Karpas-422 (cell line): Measurements from ENCODE around the gene ZNF569. TPM values are rescaled to one million over a fixed set of nuclear protein-coding genes. Genes with fewer than 3 reads are reported as not detected.
"Not testable (repeated sequence)": the region's sequence is repeated elsewhere in the genome, so short reads cannot be mapped to it uniquely, and the experiment has no call there.

Experiments used
- DNase-seq: peaks from one replicate; pipeline ENCODE4 v3.0.0-alpha.2; 2015
- H2AFZ ChIP-seq: fragments of 200-600 bp; sonication (generic); 2 replicates; pipeline ENCODE4 v1.6.1; 2014; ENCODE audit warnings: antibody characterized with exemption, low read length, mixed read lengths
- H3K27ac ChIP-seq: fragments of 200-600 bp; sonication (generic); 2 replicates; pipeline ENCODE4 v1.5.1; 2014; ENCODE audit warnings: mild to moderate bottlenecking, low read length, moderate library complexity
- H3K27me3 ChIP-seq: fragments of 200-600 bp; sonication (generic); 2 replicates; pipeline ENCODE4 v1.6.1; 2014; ENCODE audit warnings: low read length, mixed read lengths
- H3K36me3 ChIP-seq: fragments of 200-600 bp; sonication (generic); 2 replicates; pipeline ENCODE4 v1.6.1; 2014; ENCODE audit warnings: low read length, mixed read lengths; ENCODE audit not compliant: insufficient read depth
- H3K4me1 ChIP-seq: fragments of 200-600 bp; sonication (generic); 2 replicates; pipeline ENCODE4 v1.6.1; 2014; ENCODE audit warnings: mild to moderate bottlenecking, low read length, mixed read lengths
- H3K4me2 ChIP-seq: fragments of 200-600 bp; sonication (generic); 2 replicates; pipeline ENCODE4 v1.6.1; 2014; ENCODE audit warnings: low read length, low read depth, mild to moderate bottlenecking; ENCODE audit not compliant: poor library complexity, severe bottlenecking
- H3K4me3 ChIP-seq: fragments of 200-600 bp; sonication (generic); 2 replicates; pipeline ENCODE4 v1.5.1; 2014; ENCODE audit warnings: mild to moderate bottlenecking, antibody characterized with exemption, low read length, mixed read lengths
- H3K79me2 ChIP-seq: fragments of 200-600 bp; sonication (generic); 2 replicates; pipeline ENCODE4 v1.6.1; 2014; ENCODE audit warnings: mild to moderate bottlenecking, low read length, mixed read lengths
- H3K9ac ChIP-seq: fragments of 200-600 bp; sonication (generic); 2 replicates; pipeline ENCODE4 v1.6.0; 2014; ENCODE audit warnings: low read length
- H3K9me2 ChIP-seq: fragments of 200-600 bp; sonication (generic), shearing (Covaris generic); replicated peaks from 2 replicates; pipeline ENCODE4 v1.6.0; 2014; ENCODE audit warnings: mild to moderate bottlenecking, low read length, moderate library complexity; ENCODE audit not compliant: insufficient read depth
- H3K9me3 ChIP-seq: fragments of 300-700, 200-600 bp; sonication (generic); 2 replicates; pipeline ENCODE4 v1.6.1; 2014; ENCODE audit warnings: low read length, mixed read lengths
- H4K20me1 ChIP-seq: fragments of 200-600 bp; sonication (generic); 2 replicates; pipeline ENCODE4 v1.6.1; 2014; ENCODE audit warnings: mild to moderate bottlenecking, antibody characterized with exemption, low read length, low read depth; ENCODE audit not compliant: insufficient read depth
- total RNA-seq: library from RNA; depleted of rRNA; stranded (reverse); fragments of >200 nt; shearing (Covaris generic); gene quantifications from 2 replicates; pipeline ENCODE4 v1.2.3, GENCODE V29; 2014; ENCODE audit warnings: low replicate concordance; rRNA removed

ZNF569 gene
- total RNA-seq, 1 experiment from 2014 or later = 13.2 TPM

DNA sequence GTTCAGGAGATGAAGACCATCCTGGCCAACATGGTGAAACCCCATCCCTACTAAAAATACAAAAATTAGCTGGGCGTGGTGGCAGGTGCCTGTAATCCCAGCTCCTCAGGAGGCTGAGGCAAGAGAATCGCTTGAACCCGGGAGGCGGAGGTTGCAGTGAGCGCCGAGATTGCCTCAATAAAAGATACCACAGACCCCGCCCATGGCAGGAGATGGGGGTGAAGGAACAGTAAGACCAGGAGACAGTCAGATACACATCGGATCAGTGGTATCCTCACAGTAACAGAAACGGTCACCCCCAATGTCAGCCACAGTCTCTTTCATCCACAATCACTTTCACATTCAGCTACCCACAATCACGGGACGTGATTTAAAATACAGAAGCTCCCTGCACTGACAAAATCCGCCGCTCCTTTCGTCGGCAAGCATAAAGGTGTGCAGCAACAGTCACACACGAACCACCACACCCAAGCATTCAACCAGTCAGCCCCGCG lies 96.8 kb downstream of the ZNF569 start:
- Histone ChIP-seq H3K79me2 (peaks cover 24% of the 10 kb centered on the region), H3K4me2 (peak overlapping the region; percentile 87), H3K36me3 (peaks cover 27% of the 10 kb centered on the region), H2AFZ (peak overlapping the region; percentile 79), H3K4me3 (peak overlapping the region; percentile 84), H3K9ac (peak overlapping the region; percentile 82), H3K27ac (peak overlapping the region; percentile 69), H3K9me3 (peaks cover 27% of the 10 kb centered on the region)
- not testable (repeated sequence) for H3K27me3 ChIP-seq, DNase-seq, H3K4me1 ChIP-seq, H3K9me2 ChIP-seq, H4K20me1 ChIP-seq

DNA sequence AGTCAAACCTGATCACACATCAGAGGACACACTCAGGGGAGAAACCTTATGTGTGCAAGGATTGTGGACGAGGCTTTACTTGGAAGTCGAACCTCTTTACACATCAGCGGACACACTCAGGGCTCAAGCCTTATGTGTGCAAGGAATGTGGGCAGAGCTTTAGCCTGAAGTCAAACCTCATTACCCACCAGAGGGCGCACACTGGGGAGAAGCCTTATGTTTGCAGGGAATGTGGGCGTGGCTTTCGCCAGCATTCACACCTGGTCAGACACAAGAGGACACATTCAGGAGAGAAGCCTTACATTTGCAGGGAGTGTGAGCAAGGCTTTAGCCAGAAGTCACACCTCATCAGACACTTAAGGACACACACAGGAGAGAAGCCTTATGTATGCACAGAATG lies 104.5 kb downstream of the ZNF569 start:
- no peak overlapping the region for H3K4me2 ChIP-seq
- no peaks in the 10 kb centered on the region for H3K27me3 ChIP-seq
- no peaks in the 10 kb centered on the region; the same call in 1 of the 2 replicates for H3K79me2 ChIP-seq

DNA sequence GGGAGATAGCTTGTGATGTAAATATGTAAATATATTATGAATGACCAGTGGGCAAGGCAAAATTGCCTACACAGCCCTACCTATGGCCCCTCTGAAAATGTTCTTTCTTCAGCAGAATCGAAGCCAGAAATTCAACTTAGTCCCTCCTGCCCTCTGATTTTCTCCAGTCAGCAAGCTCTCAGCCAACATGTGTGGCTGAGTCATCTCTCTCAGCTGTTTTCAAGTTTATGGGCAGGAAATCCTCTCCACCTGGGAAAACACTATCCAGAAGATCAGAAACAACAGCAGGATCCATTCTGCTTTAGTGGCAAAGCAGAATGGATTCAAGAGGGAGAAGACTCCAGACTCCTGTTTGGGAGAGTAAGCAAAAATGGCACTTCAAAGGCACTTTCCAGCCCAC lies 105.2 kb downstream of the ZNF569 start:
- Histone ChIP-seq H3K4me1 (no peaks in the 10 kb centered on the region), H3K79me2 (peaks cover 3% of the 10 kb centered on the region), H4K20me1 (no peaks in the 10 kb centered on the region), H3K27me3 (no peaks in the 10 kb centered on the region), H3K9me3 (peaks cover 46% of the 10 kb centered on the region), H3K27ac (no peak overlapping the region), H3K36me3 (peaks cover 67% of the 10 kb centered on the region), H3K4me2 (no peak overlapping the region), H3K9me2 (no peaks in the 10 kb centered on the region), H3K9ac (no peak overlapping the region), H2AFZ (no peak overlapping the region), H3K4me3 (no peak overlapping the region)
- no peak for DNase-seq

More for the DNA sequence above, 104.5 kb downstream of the ZNF569 start:
- H3K9me2 ChIP-seq = no peaks in the 10 kb centered on the region
- H3K9me3 ChIP-seq = peaks cover 42% of the 10 kb centered on the region
- DNase-seq = no peak
- peaks cover 60% of the 10 kb centered on the region for H3K36me3 ChIP-seq
- H3K4me1 ChIP-seq = no peaks in the 10 kb centered on the region
- H3K9ac ChIP-seq = no peak overlapping the region
- H3K27ac ChIP-seq = no peak overlapping the region
- H3K4me3 ChIP-seq = no peak overlapping the region
- no peaks in the 10 kb centered on the region for H4K20me1 ChIP-seq
- H2AFZ ChIP-seq = no peak overlapping the region

Other genes with a start within 250 kb of the ZNF569 start
- gene ZNF383, start 249.2 kb downstream of the ZNF569 start, total RNA-seq = 6.3 and 18.7 TPM in 2 replicates
- 3.2 and 11.0 TPM in 2 replicates for gene ZNF527, start 96.3 kb downstream of the ZNF569 start, total RNA-seq
- 4.6 and 6.8 TPM in 2 replicates for gene ZNF570, start 1.9 kb upstream of the ZNF569 start, total RNA-seq
- 2.7 and 4.4 TPM in 2 replicates for gene ZNF793, start 39.5 kb upstream of the ZNF569 start, total RNA-seq
- 7.4 and 10.7 TPM in 2 replicates for gene ZNF571, start 127.3 kb upstream of the ZNF569 start, total RNA-seq
- 2.4 and 8.7 TPM in 2 replicates for gene ZNF540, start 127.4 kb upstream of the ZNF569 start, total RNA-seq
- gene ZFP30, start 188.0 kb upstream of the ZNF569 start, total RNA-seq = 15.4 and 17.8 TPM in 2 replicates